NT2/D1 (cell line): Measurements from ENCODE around the gene EEF1E1.
A peak's percentile ranks its signal among the peaks of the same experiment; 100 is the strongest.

Experiments used
- DNase-seq: peaks from one replicate; pipeline ENCODE4 v3.0.0-alpha.2; 2011; ENCODE audit warnings: low read depth, low spot score
- H3K27me3 ChIP-seq: 2 replicates; pipeline ENCODE4 v1.6.0; 2011; ENCODE audit warnings: mild to moderate bottlenecking; ENCODE audit not compliant: insufficient read length, insufficient read depth
- H3K36me3 ChIP-seq: 2 replicates; pipeline ENCODE4 v1.6.1; 2011; ENCODE audit warnings: mild to moderate bottlenecking, low read length, mixed read lengths; ENCODE audit not compliant: insufficient read depth, insufficient read length
- H3K4me1 ChIP-seq: 2 replicates; pipeline ENCODE4 v1.5.1; 2011; ENCODE audit not compliant: insufficient read depth, insufficient read length
- H3K4me3 ChIP-seq: 2 replicates; pipeline ENCODE4 v1.5.1; 2011; ENCODE audit warnings: low read depth; ENCODE audit not compliant: insufficient read length
- H3K9ac ChIP-seq: 2 replicates; pipeline ENCODE4 v1.6.0; 2011; ENCODE audit warnings: low read depth; ENCODE audit not compliant: insufficient read length
- H3K9me3 ChIP-seq: 2 replicates; pipeline ENCODE4 v1.5.1; 2011; ENCODE audit warnings: mild to moderate bottlenecking, low read length; ENCODE audit not compliant: insufficient read depth
- SUZ12 ChIP-seq: IDR thresholded peaks from 2 replicates; pipeline ENCODE4 v1.6.1; 2011; ENCODE audit not compliant: insufficient read length, insufficient read depth; ENCODE audit errors: extremely low read depth
- YY1 ChIP-seq: IDR thresholded peaks from 2 replicates; pipeline ENCODE4 v1.6.1; 2011; ENCODE audit not compliant: insufficient read length, insufficient read depth
- ZNF274 ChIP-seq: IDR thresholded peaks from 2 replicates; pipeline ENCODE4 v1.6.1; 2011; ENCODE audit warnings: mild to moderate bottlenecking, low read depth, low read length

Gene EEF1E1

DNA sequence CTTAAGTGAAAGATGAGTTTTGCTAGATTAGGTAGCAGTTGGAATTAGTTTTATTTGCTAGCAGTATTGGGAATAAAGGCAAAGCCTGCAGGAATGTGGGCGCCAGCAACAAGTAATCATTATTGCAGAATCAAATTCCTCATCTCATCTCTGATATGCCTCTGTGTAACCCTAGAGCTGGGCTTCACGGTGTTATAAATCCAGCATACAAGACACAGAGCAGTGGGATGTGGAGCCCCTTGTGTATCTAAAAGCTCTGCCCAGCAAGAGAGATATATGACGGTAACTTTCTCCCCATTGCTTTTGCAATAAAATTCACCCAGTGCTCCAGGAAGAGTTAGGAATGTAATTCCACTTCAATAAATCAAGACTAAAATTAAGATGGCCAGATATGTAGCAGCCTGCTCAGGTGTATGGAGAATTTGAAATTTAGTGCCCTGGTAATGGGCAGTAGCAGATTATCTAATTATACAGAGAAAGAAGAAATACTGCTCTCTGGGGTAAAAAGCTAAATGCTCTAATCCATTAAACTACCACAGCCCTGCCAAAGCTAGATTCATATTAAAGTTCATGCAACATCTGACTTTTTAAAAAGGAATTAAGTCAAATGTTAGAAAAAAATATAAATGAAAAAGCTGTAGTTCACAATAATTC lies 32.6 kb downstream of the EEF1E1 start:
- DNase-seq, result no peak
- H3K9ac ChIP-seq, result no peak overlapping the region
- no peaks in the 10 kb centered on the region for H3K4me1 ChIP-seq
- no peak overlapping the region for H3K4me3 ChIP-seq
- H3K36me3 ChIP-seq, result no peaks in the 10 kb centered on the region
- H3K27me3 ChIP-seq, result no peaks in the 10 kb centered on the region
- no peaks in the 10 kb centered on the region for H3K9me3 ChIP-seq
- TF ChIP-seq ZNF274, result no peak

DNA sequence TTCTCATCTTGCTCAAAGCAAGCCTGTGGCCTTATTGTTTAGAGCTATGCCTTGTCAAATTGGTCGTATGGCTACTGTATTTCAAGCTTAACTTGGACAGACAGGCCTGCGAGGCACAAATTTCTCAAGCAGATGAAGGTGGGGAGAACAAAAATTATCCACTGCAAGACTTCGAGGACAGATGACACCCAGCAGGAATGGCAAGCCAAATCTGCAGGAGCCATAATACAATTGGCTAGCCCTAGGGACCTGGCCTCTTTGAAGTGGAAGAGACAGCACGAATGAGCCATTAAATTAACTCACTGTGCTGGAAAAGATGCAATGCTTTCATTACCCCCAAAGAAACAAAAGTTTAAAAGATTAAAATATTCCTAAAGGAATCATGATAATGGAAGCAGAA lies 33.2 kb downstream of the EEF1E1 start:
- Histone ChIP-seq H3K9me3 (no peaks in the 10 kb centered on the region), H3K9ac (no peak overlapping the region), H3K4me3 (no peak overlapping the region), H3K27me3 (no peaks in the 10 kb centered on the region), H3K36me3 (no peaks in the 10 kb centered on the region), H3K4me1 (no peaks in the 10 kb centered on the region)
- DNase-seq, result no peak
- TF ChIP-seq YY1, result no peak
- TF ChIP-seq ZNF274, result no peak
- TF ChIP-seq SUZ12, result no peak

DNA sequence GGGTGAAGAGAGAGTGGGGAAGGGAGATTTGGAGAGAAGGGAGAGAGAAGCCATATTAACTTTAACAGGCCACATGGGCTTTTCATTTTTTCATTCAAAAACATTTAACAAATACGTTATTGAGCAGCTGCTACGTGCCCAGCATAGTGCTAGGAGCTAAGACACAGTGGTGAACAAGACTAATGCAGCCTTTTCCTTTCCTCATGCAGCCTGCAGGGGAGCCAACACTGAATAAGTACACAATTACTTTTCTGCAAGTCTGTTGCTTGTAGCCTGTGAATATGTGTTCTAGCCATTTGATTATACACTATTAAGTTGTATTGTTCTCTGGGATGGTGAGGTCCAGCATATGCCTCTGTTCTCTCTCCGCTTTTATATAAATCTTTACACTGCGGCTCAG lies 36.2 kb downstream of the EEF1E1 start:
- no peaks in the 10 kb centered on the region for H3K9me3 ChIP-seq
- no peak overlapping the region for H3K9ac ChIP-seq
- H3K27me3 ChIP-seq, result no peaks in the 10 kb centered on the region
- no peak overlapping the region for H3K4me3 ChIP-seq
- TF ChIP-seq ZNF274 (no peak), YY1 (no peak), SUZ12 (no peak)
- DNase-seq, result no peak
- peaks cover 11% of the 10 kb centered on the region for H3K36me3 ChIP-seq
- no peaks in the 10 kb centered on the region for H3K4me1 ChIP-seq

DNA sequence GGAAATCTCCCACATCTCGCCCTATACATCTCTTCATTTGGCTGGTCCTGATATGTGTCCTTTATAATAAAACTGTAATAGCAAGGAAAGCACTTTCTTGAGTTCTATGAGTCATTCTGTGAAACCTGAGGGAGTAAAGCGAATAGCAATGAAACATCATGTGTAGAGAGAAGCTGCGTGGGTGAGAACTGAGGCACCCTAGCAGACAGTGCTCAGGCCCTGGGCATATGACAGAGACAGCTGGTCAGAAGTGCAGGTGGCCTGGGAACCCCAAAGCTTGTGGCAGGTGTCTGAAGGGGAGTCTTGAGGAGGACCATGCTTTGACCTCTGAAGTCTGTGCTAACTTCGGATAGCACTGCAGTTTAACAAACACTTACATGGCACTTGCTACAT lies 36.8 kb downstream of the EEF1E1 start:
- Histone ChIP-seq H3K27me3 (no peaks in the 10 kb centered on the region), H3K36me3 (peaks cover 11% of the 10 kb centered on the region), H3K9me3 (no peaks in the 10 kb centered on the region), H3K9ac (no peak overlapping the region), H3K4me1 (no peaks in the 10 kb centered on the region), H3K4me3 (no peak overlapping the region)
- TF ChIP-seq ZNF274 (no peak), SUZ12 (no peak), YY1 (no peak)
- DNase-seq, result no peak

DNA sequence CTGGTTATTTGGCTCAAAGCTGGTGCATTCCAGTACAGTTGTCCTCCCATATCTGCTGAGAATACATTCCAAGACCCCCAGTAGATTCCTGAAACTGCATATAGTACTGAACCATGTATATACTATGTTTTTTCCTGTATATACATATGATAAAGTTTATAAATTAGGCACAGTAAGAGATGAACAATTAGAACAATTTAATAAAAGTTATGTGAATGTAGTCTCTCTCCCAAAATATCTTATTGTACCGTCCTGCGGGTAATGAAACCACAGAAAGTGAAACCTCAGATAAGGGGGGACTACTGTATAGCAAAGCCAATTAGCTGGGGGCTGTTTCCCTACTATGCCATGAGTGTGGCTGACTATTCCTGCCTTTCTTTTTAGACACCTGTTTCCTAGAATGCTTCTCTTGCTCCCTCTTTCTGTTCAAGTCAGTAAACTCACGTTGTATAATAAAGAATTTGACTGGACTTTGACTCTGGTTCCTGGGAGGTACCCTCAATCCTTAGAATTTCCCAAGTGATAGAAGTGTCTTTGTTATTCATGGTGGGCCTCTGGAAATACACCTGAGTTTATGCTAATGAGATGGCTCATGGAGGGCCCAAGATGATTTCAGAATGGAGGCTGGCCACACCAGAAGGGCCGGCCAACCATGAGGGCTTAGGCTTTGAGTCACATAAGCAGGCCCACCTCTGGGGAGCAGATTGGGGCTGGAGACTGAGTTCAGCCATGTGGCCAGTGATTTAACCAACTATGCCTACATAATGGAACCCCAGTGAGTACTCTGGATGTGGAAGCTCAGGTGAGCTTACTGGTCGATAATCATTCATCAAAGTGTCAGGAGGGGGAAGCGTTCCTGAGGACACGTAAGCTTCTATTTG lies 37.5 kb downstream of the EEF1E1 start:
- TF ChIP-seq YY1 (no peak), SUZ12 (no peak), ZNF274 (no peak)
- H3K27me3 ChIP-seq, result no peaks in the 10 kb centered on the region
- H3K9me3 ChIP-seq, result no peaks in the 10 kb centered on the region
- DNase-seq, result no peak
- H3K4me3 ChIP-seq, result no peak overlapping the region
- no peaks in the 10 kb centered on the region for H3K4me1 ChIP-seq
- H3K36me3 ChIP-seq, result peaks cover 17% of the 10 kb centered on the region
- H3K9ac ChIP-seq, result no peak overlapping the region

DNA sequence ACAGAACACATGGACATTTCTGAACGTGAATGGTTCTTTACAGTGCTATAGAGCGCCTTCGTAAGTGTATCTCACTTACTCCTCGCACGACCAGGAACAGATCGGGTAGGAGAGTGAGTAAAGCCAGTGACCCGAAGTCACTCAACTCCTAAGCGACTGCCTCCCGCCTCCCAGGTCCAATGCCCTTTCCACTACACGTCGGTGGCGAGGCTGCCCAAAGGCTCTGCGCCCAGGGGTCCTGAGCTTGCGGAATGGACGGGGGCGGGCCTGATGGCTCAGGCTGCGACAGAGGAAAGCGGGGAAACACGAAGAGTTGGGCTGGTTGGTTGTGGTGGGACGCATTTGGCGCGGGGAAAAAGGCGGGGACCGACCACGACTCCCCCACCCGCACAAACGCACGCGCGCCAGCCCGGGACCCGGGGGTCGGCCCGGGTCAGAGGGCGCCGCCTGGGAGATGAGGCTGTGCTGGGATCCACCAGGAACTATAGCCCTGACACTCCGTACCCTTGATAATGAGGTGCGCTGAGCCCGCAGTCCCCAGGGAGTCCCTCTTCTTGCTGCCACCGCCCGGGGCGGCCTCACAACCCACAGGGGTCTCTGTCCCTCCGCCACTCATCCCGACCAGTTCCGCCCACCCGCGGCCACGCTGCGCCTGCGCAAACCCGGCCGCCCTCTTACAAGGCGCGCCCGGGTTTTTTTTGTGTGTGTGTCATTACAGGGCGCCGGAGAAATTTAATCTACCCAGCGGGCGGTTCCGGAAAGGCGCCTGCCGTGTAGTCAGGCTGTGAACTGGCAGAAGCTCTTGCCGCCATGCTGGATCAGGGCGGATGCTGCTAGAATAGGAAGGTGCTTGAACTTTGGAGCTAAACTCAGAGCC lies 38.3 kb downstream of the EEF1E1 start, which contains the start of gene BLOC1S5:
Gene BLOC1S5, minus strand, starts transcription at position 629 of the 877 bp plus-strand sequence. Its CDS starts 13 bp downstream, at position 616.
- no peaks in the 10 kb centered on the region for H3K9me3 ChIP-seq
- H3K4me3 ChIP-seq, result peak within 1 kb of the TSS; percentile 75
- H3K9ac ChIP-seq, result peak within 1 kb of the TSS; percentile 86
- no peaks in the 10 kb centered on the region for H3K27me3 ChIP-seq
- H3K4me1 ChIP-seq, result no peaks in the 10 kb centered on the region
- TF ChIP-seq YY1, result peak; percentile 94
- no peak for TF ChIP-seq ZNF274
- TF ChIP-seq SUZ12, result no peak
- H3K36me3 ChIP-seq, result peaks cover 19% of the 10 kb centered on the region
- peak; percentile 89 for DNase-seq
